ENCODE measurements around the gene CDX1.

Gene CDX1

DNA sequence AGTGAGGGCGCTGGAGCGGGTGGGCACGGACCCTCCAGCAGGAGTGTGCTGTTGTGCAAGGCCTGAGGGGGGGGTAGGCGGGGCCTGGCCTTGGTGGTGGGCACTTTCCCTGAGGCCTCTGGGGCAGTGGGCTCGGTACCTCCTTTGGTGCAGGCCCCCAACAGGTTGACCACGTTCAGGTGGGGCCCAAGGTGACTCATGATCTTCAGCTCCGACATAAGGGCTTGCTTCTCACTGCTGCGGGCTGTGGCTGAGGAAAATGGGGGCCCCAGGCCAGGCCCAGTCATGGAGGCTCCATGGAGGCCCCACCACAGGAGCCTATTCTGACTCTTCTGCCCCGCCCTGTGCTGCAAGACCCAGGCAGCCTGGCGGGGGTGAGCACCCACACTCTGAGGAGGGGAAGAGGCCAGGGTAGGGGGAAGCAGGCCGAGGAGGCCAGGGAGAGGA lies 42.4 kb upstream of the CDX1 start:
- H3K27me3 ChIP-seq (ENCODE audit: insufficient read depth, low read length): 0 out of 2 replicates have a peak, but pooled peaks cover under 1% of the 10 kb centered on the region
- H3K9ac ChIP-seq (ENCODE audit: low read depth, low read length): no peak overlapping the region
- H3K4me3 ChIP-seq (ENCODE audit: low read length): no peak overlapping the region
- no peaks in the 10 kb centered on the region for H3K36me3 ChIP-seq (ENCODE audit: insufficient read depth, low read depth, low read length)
- H3K9me3 ChIP-seq (ENCODE audit: insufficient read depth, low read depth, low read length): no peaks in the 10 kb centered on the region
- H3K27ac ChIP-seq (ENCODE audit: low read length): no peak overlapping the region
- H3K4me1 ChIP-seq (ENCODE audit: insufficient read depth, low read length): no peaks in the 10 kb centered on the region

DNA sequence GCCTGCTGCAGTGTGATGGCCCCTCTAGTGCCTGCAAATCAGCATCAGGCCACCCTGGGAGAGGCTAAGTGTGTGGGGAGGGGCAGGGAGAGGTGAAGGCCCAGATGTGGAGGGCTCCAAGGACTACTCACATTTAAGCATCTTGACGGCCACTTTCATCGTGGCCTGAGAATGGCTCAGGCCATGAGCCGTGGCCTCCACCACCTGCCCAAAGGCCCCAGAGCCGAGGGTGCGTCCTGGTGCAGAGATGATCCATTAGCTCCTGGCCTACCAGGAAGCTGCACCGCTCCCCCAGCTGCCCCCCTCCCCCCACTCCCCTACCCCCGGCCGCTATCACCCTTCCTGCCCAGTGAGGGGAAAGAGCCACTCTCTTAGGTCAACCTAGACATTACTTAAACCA lies 42.0 kb upstream of the CDX1 start:
- H3K9me3 ChIP-seq (ENCODE audit: insufficient read depth, low read depth, low read length): no peaks in the 10 kb centered on the region
- no peak overlapping the region for H3K9ac ChIP-seq (ENCODE audit: low read depth, low read length)
- no peak overlapping the region for H3K27ac ChIP-seq (ENCODE audit: low read length)
- peaks cover 6% of the 10 kb centered on the region for H3K27me3 ChIP-seq (ENCODE audit: insufficient read depth, low read length)
- H3K36me3 ChIP-seq (ENCODE audit: insufficient read depth, low read depth, low read length): no peaks in the 10 kb centered on the region
- H3K4me1 ChIP-seq (ENCODE audit: insufficient read depth, low read length): no peaks in the 10 kb centered on the region
- H3K4me3 ChIP-seq (ENCODE audit: low read length): no peak overlapping the region

DNA sequence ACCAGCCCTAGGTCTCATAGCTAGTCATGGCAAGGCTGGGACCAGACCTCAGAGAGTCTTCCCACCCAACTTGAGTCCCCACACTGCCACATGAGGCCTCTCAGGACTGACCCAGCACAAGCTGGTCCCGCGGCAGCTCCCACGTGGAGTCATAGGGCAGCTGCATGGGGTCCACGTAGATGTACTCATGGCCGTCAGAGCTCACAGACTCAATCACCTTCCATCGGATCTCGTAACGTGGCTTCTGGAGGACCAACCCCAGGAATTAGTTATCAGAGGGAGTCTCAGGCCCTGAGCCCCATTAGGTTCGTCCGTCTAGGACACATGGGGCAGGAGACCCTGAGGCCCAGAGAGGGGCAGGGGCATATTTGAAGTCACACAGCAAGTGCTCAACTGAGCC lies 41.2 kb upstream of the CDX1 start:
- H3K27ac ChIP-seq (ENCODE audit: low read length): no peak overlapping the region
- no peak overlapping the region for H3K4me3 ChIP-seq (ENCODE audit: low read length)
- peaks cover under 1% of the 10 kb centered on the region; the same call in 1 of the 2 replicates for H3K4me1 ChIP-seq (ENCODE audit: insufficient read depth, low read length)
- no peak overlapping the region for H3K9ac ChIP-seq (ENCODE audit: low read depth, low read length)
- no peaks in the 10 kb centered on the region for H3K9me3 ChIP-seq (ENCODE audit: insufficient read depth, low read depth, low read length)
- no peaks in the 10 kb centered on the region for H3K36me3 ChIP-seq (ENCODE audit: insufficient read depth, low read depth, low read length)
- peaks cover 13% of the 10 kb centered on the region for H3K27me3 ChIP-seq (ENCODE audit: insufficient read depth, low read length)

DNA sequence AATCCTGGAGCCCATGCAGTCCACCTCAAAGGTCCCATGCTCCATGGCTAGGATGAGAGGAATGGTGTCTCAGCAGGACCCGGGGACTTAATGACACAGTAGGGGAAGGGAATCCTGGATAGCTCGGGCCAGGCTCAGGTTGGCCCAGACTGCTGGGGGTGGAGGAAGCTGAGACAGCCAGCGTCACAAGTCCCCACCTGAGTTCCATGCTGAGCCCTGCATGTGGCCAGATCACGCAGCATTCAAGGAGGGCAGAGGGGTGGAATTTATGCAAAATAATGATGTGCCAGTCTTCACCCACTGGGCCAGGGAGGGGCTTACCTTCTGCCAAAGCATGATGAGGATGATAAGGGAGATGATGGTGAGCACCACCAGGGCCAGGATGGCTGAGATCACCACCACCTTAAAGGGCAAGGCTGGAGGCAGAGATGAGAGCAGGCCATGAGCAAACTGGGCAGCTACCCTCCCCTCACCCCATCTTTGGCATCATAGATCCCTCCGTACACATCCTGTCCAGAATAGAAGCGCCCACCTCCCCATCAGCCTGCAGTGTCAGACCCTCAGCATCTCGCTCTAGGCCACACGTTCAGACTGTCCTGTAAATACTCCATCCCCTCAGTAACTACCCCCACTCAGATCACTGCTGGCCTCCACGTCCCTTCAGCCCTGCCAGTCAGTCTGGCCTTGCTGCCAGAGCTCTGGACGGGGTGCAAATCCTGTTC lies 40.2 kb upstream of the CDX1 start:
- Histone ChIP-seq H3K4me3 (ENCODE audit: low read length) (no peak overlapping the region), H3K27ac (ENCODE audit: low read length) (no peak overlapping the region), H3K9ac (ENCODE audit: low read depth, low read length) (no peak overlapping the region), H3K4me1 (ENCODE audit: insufficient read depth, low read length) (peaks cover 8% of the 10 kb centered on the region; the same call in 1 of the 2 replicates), H3K36me3 (ENCODE audit: insufficient read depth, low read depth, low read length) (no peaks in the 10 kb centered on the region), H3K27me3 (ENCODE audit: insufficient read depth, low read length) (peaks cover 20% of the 10 kb centered on the region), H3K9me3 (ENCODE audit: insufficient read depth, low read depth, low read length) (no peaks in the 10 kb centered on the region)

DNA sequence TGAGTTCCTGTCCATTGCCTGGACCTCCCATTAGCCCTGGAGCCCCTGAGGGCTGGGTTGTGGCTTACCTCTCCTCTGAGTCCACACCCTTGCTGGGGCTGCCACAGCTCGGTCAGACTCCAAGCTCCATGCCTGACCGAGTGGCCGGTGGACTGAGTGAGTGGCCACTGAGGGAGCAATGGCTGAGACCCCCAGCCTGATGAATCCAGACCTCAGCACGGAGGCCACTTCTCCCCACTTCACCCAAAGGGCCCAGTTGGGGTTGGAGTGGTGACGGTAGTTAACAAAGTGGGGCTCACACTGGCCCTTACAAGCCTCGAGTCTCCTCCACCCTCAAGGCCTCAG lies 39.7 kb upstream of the CDX1 start:
- H3K9me3 ChIP-seq (ENCODE audit: insufficient read depth, low read depth, low read length): no peaks in the 10 kb centered on the region
- peaks cover 10% of the 10 kb centered on the region; the same call in 1 of the 2 replicates for H3K4me1 ChIP-seq (ENCODE audit: insufficient read depth, low read length)
- H3K4me3 ChIP-seq (ENCODE audit: low read length): no peak overlapping the region
- H3K36me3 ChIP-seq (ENCODE audit: insufficient read depth, low read depth, low read length): no peaks in the 10 kb centered on the region
- peaks cover 25% of the 10 kb centered on the region for H3K27me3 ChIP-seq (ENCODE audit: insufficient read depth, low read length)
- H3K27ac ChIP-seq (ENCODE audit: low read length): no peak overlapping the region
- H3K9ac ChIP-seq (ENCODE audit: low read depth, low read length): no peak overlapping the region

DNA sequence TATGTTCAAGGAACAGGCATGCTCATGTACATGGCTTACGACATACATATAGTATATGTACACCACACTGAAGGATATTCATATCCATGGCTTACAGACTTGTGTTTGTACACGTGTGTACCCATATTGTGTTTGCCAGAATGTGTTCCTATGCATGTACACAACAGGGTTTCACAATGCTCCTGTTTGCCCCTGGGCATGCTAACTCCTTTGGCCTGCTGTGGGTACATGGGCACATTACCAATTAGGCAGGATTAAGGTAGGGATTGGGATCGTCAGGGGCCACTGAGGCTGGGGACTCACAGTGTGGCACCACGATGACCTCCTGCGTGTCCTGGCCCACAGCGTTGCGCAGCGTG lies 37.1 kb upstream of the CDX1 start:
- no peak overlapping the region for H3K9ac ChIP-seq (ENCODE audit: low read depth, low read length)
- H3K27me3 ChIP-seq (ENCODE audit: insufficient read depth, low read length): peaks cover 46% of the 10 kb centered on the region
- H3K36me3 ChIP-seq (ENCODE audit: insufficient read depth, low read depth, low read length): no peaks in the 10 kb centered on the region
- H3K4me1 ChIP-seq (ENCODE audit: insufficient read depth, low read length): peaks cover 10% of the 10 kb centered on the region; the same call in 1 of the 2 replicates
- no peaks in the 10 kb centered on the region for H3K9me3 ChIP-seq (ENCODE audit: insufficient read depth, low read depth, low read length)
- H3K27ac ChIP-seq (ENCODE audit: low read length): no peak overlapping the region
- no peak overlapping the region for H3K4me3 ChIP-seq (ENCODE audit: low read length)

DNA sequence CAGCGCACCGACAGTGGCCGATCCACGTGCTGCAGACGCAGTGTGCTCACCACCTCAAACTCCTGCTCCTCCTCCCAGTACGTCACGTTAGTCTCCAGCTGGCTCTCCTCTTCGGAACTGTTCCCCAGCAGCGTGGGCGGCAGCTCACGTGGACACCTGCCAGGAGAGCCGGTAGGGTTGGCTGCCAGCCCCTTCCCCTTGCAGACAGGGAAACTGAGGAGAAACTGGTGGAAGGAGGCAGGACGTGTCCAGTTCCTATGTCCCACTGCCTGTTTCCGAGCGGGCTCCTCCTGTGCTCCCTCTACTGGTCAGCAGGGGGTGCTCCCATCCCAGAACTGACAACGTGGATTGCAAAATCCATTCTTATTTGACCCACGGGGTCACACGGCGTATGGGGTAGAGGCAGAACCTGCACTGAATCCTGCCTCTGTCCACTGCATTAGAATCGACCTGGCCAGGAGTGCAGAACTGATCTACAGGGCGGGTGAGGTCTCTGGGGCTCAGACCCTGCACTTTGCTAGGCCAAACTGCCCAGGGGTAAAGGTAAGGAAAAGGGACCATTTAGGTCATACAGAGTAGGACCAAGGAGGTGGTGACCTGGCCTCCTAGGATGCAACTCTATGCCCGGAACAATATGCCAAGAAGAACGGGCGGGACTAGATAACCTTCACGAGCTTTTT lies 36.6 kb upstream of the CDX1 start:
- H3K9me3 ChIP-seq (ENCODE audit: insufficient read depth, low read depth, low read length): no peaks in the 10 kb centered on the region
- peaks cover 50% of the 10 kb centered on the region for H3K27me3 ChIP-seq (ENCODE audit: insufficient read depth, low read length)
- peaks cover 10% of the 10 kb centered on the region; the same call in 1 of the 2 replicates for H3K4me1 ChIP-seq (ENCODE audit: insufficient read depth, low read length)
- no peaks in the 10 kb centered on the region for H3K36me3 ChIP-seq (ENCODE audit: insufficient read depth, low read depth, low read length)
- H3K4me3 ChIP-seq (ENCODE audit: low read length): no peak overlapping the region
- no peak overlapping the region for H3K9ac ChIP-seq (ENCODE audit: low read depth, low read length)
- H3K27ac ChIP-seq (ENCODE audit: low read length): no peak overlapping the region

DNA sequence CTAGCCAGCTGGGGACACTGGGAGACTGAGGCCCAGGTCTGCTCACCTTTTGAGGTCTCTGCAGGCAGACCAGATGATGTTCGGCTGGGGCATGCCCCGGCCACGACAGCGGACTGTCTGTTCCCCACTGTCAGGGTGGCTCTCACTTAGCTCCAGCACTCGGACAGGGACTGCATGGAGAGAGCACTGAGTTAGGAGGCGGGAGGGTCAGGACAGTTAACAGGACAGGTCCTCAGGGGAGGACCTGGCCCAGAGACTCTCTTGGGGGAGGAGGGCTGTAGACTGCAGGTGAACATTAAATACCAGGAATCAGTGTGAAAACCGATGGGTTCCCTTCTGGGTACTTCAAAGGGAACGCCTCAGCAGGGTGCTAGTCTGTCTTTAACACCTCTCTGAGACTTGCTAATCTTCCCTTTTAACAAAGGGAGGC lies 36.1 kb upstream of the CDX1 start:
- Histone ChIP-seq H3K4me3 (ENCODE audit: low read length) (no peak overlapping the region), H3K36me3 (ENCODE audit: insufficient read depth, low read depth, low read length) (no peaks in the 10 kb centered on the region), H3K9ac (ENCODE audit: low read depth, low read length) (no peak overlapping the region), H3K4me1 (ENCODE audit: insufficient read depth, low read length) (peaks cover 10% of the 10 kb centered on the region; the same call in 1 of the 2 replicates), H3K27ac (ENCODE audit: low read length) (no peak overlapping the region), H3K27me3 (ENCODE audit: insufficient read depth, low read length) (peaks cover 55% of the 10 kb centered on the region), H3K9me3 (ENCODE audit: insufficient read depth, low read depth, low read length) (no peaks in the 10 kb centered on the region)

DNA sequence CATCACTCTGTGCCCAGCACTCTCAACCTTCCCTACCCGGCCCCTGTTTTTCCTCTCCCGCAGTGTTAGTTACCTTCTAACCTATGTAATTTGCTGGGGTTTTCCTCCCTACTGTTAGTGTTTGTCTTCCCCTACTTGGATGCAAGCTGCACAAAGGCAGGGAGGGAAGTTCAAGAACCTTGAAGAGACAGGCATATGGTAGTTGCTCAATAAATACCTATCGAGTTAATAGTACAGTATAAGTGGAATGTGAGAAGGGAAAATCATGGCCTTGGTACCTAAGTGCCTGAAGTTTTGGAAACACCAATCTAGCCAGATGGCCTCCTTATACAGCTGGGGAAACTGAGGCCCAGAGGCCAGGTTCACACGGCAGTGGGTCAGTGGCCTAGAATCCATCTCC lies 35.1 kb upstream of the CDX1 start:
- Histone ChIP-seq H3K4me1 (ENCODE audit: insufficient read depth, low read length) (peaks cover 15% of the 10 kb centered on the region), H3K27me3 (ENCODE audit: insufficient read depth, low read length) (peaks cover 60% of the 10 kb centered on the region), H3K9ac (ENCODE audit: low read depth, low read length) (no peak overlapping the region), H3K27ac (ENCODE audit: low read length) (no peak overlapping the region), H3K36me3 (ENCODE audit: insufficient read depth, low read depth, low read length) (no peaks in the 10 kb centered on the region), H3K9me3 (ENCODE audit: insufficient read depth, low read depth, low read length) (no peaks in the 10 kb centered on the region), H3K4me3 (ENCODE audit: low read length) (no peak overlapping the region)

DNA sequence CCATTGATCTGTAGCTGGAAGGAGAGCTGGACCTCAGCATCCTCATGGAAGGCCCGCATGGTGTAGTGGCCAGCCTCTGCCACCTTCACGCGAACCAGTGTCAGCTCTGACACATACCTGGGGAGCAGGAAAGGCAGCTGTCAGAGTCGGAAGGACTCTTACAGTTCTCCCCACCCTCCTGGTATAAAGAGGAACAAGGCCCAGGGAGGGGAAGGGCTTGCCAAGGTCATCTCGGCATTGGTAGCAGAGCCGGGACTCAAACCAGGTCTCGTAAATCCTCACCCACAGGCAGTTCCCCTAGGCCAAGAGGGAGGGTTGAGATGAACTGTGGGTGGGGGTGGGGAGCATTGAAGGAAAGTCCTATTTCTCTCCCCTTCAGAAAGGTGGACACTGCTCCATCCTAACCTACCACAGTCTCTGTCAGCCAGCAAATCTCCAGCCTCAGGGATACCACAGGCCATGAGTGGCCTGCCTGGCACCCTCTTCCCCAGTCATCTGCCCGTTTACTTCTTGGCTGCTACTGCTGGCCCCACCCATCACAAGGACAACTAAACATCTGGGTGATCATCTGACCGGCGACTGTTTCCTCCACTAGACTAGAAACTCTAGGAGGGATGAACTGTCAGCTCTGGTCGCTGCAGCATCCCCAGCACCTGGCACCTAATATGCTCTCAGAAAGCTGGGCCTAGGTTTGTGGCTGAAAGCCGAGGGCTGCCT lies 34.4 kb upstream of the CDX1 start:
- H3K27me3 ChIP-seq (ENCODE audit: insufficient read depth, low read length): peaks cover 60% of the 10 kb centered on the region
- H3K36me3 ChIP-seq (ENCODE audit: insufficient read depth, low read depth, low read length): no peaks in the 10 kb centered on the region
- H3K27ac ChIP-seq (ENCODE audit: low read length): no peak overlapping the region
- no peak overlapping the region for H3K4me3 ChIP-seq (ENCODE audit: low read length)
- H3K4me1 ChIP-seq (ENCODE audit: insufficient read depth, low read length): peaks cover 17% of the 10 kb centered on the region
- H3K9me3 ChIP-seq (ENCODE audit: insufficient read depth, low read depth, low read length): no peaks in the 10 kb centered on the region
- H3K9ac ChIP-seq (ENCODE audit: low read depth, low read length): no peak overlapping the region

DNA sequence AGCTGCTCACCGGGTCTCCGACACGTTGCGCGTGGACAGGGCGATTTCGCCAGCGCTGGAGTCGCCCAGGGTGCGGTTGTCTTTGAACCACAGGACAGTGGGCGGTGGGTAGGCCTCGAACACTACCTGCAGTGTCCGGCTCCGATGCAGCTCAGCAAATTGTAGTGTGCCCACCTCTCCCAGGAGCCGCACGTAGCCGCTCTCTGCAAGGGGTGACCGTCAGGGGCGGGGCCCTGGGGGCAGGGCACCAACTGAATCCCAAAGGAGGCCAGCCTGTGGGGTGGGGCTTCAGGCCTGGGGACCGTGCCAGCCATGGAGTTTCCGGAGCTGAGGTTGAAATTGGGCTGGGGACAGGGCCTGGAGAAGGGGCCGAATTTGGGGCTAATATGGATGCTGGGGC lies 33.8 kb upstream of the CDX1 start:
- H3K4me3 ChIP-seq (ENCODE audit: low read length): no peak overlapping the region
- no peak overlapping the region for H3K27ac ChIP-seq (ENCODE audit: low read length)
- H3K9ac ChIP-seq (ENCODE audit: low read depth, low read length): no peak overlapping the region
- H3K4me1 ChIP-seq (ENCODE audit: insufficient read depth, low read length): peaks cover 22% of the 10 kb centered on the region
- no peaks in the 10 kb centered on the region for H3K9me3 ChIP-seq (ENCODE audit: insufficient read depth, low read depth, low read length)
- H3K27me3 ChIP-seq (ENCODE audit: insufficient read depth, low read length): peaks cover 60% of the 10 kb centered on the region
- no peaks in the 10 kb centered on the region for H3K36me3 ChIP-seq (ENCODE audit: insufficient read depth, low read depth, low read length)

Measured in iPS-20b (cell line).